Measurements from ENCODE around the gene ARHGEF37. TPM values are rescaled to one million over a fixed set of nuclear protein-coding genes. Genes with fewer than 3 reads are reported as not detected.

The ARHGEF37 gene
- total RNA-seq, 1 experiment from 2014 or later, result 0.32 TPM

DNA sequence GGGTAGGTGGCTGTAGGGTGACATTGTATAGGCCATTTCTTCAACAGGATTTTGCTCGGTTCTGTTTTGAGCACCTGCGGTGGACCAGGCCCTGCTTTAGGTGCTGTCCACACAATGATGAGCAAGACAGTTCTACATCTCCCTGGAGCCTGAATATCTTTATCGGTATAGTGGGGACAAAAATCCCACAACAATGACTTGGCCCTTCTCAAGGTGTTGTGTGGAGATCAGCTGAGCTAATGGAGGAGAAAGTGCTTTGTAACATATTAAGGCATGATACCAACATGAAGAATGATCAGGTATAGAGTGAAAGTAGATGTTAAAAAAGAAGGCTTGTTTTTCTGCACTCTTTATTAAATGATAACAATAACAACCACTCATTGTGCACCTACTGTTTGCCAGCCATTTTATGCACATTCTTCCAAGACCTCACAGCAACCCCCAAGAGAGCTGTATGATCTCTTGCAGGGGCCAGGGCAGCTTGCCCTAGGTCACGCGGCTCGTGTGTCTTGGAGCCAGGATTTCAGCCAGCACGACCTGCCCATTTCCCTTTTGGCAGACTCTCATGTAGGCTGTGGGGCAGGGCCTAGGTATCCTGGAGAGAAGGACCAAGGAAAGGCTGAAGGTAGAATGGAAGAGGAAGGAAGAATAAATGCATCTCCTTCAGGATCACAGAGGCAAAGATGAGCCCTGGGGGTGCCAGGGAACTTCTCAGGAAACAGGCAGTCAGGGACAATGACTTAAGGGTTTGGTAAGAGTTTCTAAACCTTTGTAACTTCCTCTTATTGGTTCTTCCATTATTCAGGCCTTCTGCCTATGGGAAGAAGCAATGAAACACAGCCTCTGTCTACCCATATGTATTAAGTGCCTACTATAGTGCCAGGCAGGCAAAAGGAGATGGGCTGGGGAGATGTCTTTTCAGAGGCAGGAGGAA lies 98.8 kb downstream of the ARHGEF37 start:
- Histone ChIP-seq H3K27ac (no peak overlapping the region), H3K4me1 (replicated peaks) (no peaks in the 10 kb centered on the region), H3K9me3 (replicated peaks) (no peaks in the 10 kb centered on the region), H3K27me3 (replicated peaks) (peaks cover 42% of the 10 kb centered on the region), H3K4me3 (no peak overlapping the region), H3K36me3 (no peaks in the 10 kb centered on the region)
- no peak for DNase-seq (ENCODE audit: low read depth in 1 of 2, low spot score in 2 of 2)

DNA sequence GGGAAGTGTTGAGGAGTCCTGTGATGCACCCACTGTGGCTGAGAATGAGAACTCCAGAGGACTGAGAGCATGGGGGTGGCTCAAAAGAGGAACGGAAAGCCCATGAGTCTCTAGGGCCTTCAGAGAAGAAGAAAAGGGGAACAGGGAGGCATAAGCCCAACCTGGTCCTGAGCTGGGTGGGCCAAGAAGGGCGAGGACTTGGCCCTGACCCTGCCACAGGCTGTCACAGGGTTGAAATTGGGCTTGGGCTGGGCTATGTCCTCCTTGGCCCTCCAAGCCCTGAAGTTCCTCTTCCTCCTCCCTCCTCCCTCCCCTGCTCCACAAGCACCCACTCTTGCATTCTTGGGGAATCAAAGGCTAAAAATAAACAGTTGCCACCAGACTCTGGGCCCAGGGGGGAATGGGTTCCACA lies 99.5 kb downstream of the ARHGEF37 start:
- DNase-seq (ENCODE audit: low read depth in 1 of 2, low spot score in 2 of 2), result no peak
- no peaks in the 10 kb centered on the region for H3K36me3 ChIP-seq
- H3K9me3 ChIP-seq (replicated peaks), result no peaks in the 10 kb centered on the region
- H3K4me1 ChIP-seq (replicated peaks), result no peaks in the 10 kb centered on the region
- H3K27me3 ChIP-seq (replicated peaks), result peaks cover 44% of the 10 kb centered on the region
- no peak overlapping the region for H3K4me3 ChIP-seq
- H3K27ac ChIP-seq, result no peak overlapping the region

DNA sequence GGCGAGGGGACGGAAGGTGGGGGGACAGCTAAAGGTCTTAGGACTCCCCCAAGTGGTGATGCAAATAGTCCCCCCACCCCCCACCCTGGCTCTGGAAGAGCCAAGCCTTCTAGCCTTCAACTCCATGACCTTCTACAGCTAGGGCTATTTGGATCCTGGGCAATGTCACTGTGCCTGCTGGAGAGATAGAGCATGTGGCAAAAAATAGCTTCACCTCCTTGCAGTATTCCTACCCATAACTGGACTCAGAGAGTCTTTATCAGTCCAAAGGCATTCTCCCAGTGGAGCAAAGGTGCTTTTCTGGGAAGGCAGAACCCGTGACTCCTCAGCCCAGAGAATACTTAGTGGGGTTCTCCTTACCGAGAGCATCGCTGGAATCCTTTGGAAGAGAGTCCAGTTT lies 100.0 kb downstream of the ARHGEF37 start:
- Histone ChIP-seq H3K4me3 (no peak overlapping the region), H3K9me3 (replicated peaks) (no peaks in the 10 kb centered on the region), H3K36me3 (no peaks in the 10 kb centered on the region), H3K4me1 (replicated peaks) (no peaks in the 10 kb centered on the region), H3K27ac (no peak overlapping the region), H3K27me3 (replicated peaks) (peaks cover 47% of the 10 kb centered on the region)
- DNase-seq (ENCODE audit: low read depth in 1 of 2, low spot score in 2 of 2), result no peak

DNA sequence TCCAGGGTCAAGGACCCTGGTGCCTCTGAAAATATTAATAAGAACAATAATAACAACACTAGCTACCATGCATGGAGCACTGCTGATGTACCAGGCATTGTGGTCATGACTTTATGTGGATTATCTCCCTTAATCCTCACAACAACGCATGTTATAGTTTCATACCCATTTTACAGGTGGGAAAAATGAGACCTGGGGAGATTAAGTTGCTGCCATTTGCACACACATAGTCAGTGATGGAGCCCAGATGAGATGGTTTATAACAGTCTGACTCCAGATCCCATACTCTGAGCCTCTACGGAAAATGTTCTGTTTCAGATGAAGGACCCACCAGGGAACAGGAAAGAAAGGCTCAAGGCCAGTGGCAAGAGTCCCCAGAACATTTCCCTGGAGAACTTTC lies 100.6 kb downstream of the ARHGEF37 start:
- Histone ChIP-seq H3K4me1 (replicated peaks) (no peaks in the 10 kb centered on the region), H3K9me3 (replicated peaks) (no peaks in the 10 kb centered on the region), H3K36me3 (no peaks in the 10 kb centered on the region), H3K27me3 (replicated peaks) (peaks cover 43% of the 10 kb centered on the region), H3K4me3 (no peak overlapping the region), H3K27ac (no peak overlapping the region)
- no peak for DNase-seq (ENCODE audit: low read depth in 1 of 2, low spot score in 2 of 2)

DNA sequence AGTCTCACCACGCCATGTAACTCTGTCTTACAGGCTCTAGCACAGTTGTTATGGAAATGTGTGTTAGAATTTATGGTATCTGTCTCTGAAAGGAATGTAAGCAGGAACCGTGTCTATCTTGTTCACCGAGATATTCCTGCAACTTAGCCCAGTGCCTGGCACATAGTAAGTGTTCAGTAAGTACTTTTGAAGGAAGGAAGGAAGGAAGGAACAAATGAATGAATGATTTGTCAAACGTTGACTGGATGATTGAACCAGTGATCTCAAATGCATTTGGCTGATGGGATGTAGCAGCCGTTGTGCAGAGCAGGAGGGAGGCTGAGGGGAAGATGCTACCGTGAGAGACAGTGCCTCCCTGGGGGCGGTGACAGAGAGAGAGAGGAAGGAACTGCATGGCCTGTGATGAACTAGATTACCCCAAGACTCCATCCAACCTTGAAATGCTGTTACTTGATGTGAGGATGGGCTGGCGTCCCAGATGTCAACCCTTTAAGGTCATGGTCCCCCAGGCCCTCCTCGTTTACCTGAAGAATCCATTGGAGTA lies 101.3 kb downstream of the ARHGEF37 start:
- no peak overlapping the region for H3K27ac ChIP-seq

DNA sequence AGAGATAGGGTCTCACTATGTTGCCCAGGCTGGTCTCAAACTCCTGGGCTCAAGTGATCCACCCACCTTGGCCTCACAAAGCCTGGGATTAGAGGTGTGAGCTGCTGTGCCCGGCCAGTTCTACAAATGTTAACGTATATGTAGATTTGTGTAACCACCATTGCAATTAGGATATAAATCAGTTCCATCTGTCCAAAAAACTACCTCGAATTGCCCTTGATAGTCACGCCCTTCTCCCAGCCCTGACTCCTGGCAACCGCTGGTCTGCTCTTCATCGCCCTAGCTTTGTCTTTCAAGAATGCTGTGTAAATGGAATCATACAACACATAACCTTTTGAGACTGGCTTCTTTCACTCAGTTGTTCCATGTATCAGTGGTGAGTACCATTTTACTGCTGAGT lies 102.7 kb downstream of the ARHGEF37 start:
- Histone ChIP-seq H3K9me3 (replicated peaks) (no peaks in the 10 kb centered on the region), H3K4me3 (no peak overlapping the region), H3K27me3 (replicated peaks) (peaks cover 53% of the 10 kb centered on the region), H3K27ac (no peak overlapping the region), H3K4me1 (replicated peaks) (no peaks in the 10 kb centered on the region), H3K36me3 (no peaks in the 10 kb centered on the region)
- peak in 1 of 2 experiments; percentile 30 for DNase-seq (ENCODE audit: low read depth in 1 of 2, low spot score in 2 of 2)

More for the DNA sequence above, 101.3 kb downstream of the ARHGEF37 start:
- H3K4me3 ChIP-seq, result no peak overlapping the region
- no peaks in the 10 kb centered on the region for H3K9me3 ChIP-seq (replicated peaks)
- DNase-seq (ENCODE audit: low read depth in 1 of 2, low spot score in 2 of 2), result no peak
- no peaks in the 10 kb centered on the region for H3K4me1 ChIP-seq (replicated peaks)
- peaks cover 48% of the 10 kb centered on the region for H3K27me3 ChIP-seq (replicated peaks)
- H3K36me3 ChIP-seq, result no peaks in the 10 kb centered on the region

DNA sequence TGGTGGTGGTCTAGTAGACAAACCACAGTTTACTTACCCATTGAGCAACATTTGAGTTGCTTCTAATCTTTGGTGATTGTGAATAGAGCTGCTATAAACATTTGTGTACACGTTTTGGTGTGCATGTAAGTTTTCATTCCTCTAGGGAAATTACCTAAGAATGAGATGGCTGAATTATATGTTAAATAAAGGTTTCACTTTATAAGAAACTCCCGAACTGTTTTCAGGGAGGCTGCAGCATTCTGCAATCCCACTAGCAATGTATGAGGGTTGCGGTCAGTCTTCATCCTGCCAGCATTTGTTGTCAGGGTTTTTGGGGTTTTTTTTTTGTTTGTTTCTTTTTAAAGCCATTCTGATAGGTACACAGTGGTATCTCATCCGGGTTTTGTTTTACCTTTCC lies 103.1 kb downstream of the ARHGEF37 start:
- DNase-seq (ENCODE audit: low read depth in 1 of 2, low spot score in 2 of 2), result no peak
- H3K36me3 ChIP-seq, result no peaks in the 10 kb centered on the region
- H3K4me1 ChIP-seq (replicated peaks), result no peaks in the 10 kb centered on the region
- no peaks in the 10 kb centered on the region for H3K9me3 ChIP-seq (replicated peaks)
- no peak overlapping the region for H3K27ac ChIP-seq
- H3K4me3 ChIP-seq, result no peak overlapping the region
- peaks cover 54% of the 10 kb centered on the region for H3K27me3 ChIP-seq (replicated peaks)

Other genes with a start within 250 kb of the ARHGEF37 start
- gene GRPEL2, start 236.0 kb upstream of the ARHGEF37 start, total RNA-seq (2014; rRNA removed; shearing (Covaris generic)), result 29.6 and 35.0 TPM in 2 replicates
- 23.7 and 26.4 TPM in 2 replicates for gene PCYOX1L, start 223.5 kb upstream of the ARHGEF37 start, total RNA-seq (2014; rRNA removed; shearing (Covaris generic))
- gene IL17B, start 202.2 kb upstream of the ARHGEF37 start, total RNA-seq (2014; rRNA removed; shearing (Covaris generic)), result 1.00 TPM in 1 of 2 replicates, not detected in the other
- 311 and 438 TPM in 2 replicates for gene CSNK1A1, start 30.1 kb upstream of the ARHGEF37 start, total RNA-seq (2014; rRNA removed; shearing (Covaris generic))
- 0.60 and 0.71 TPM in 2 replicates for gene PPARGC1B, start 148.8 kb downstream of the ARHGEF37 start, total RNA-seq (2014; rRNA removed; shearing (Covaris generic))